ENCODE results near the gene VAPB. TPM values are rescaled to one million over a fixed set of nuclear protein-coding genes. Genes with fewer than 3 reads are reported as not detected.
A peak's percentile ranks its signal among the peaks of the same experiment; 100 is the strongest.

The VAPB gene
- polyA plus RNA-seq, 10 donors = 45.6 to 65.1 (median 51.4) TPM

DNA sequence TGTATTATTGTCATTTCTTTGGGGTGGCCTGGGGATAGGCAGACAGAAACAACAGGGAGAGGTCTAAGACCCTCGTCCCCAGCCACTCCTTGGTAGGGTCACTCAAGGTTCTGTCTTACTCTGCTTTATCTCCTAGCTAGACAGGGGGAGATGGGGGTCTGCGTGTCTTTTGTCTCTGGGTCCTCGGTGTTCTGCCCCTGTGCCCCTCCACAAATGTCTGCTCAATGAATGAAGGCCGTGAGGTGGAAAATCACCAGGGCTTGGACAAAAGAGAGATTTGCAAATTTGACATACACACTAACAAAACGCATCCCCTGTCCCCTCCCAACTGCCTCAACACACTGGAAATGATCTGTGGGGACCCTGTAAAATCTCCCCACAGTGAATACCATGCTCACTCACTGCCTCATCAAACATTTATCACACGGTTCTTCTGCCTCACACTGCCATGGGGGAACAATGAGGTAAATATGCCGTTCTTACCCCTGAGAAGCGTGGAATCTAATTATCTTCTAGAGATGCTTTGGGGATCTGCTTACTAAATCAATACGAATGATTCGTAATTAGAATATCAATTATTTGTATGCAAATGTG is 13.2 kb upstream of the VAPB start:
- no peak for DNase-seq

DNA sequence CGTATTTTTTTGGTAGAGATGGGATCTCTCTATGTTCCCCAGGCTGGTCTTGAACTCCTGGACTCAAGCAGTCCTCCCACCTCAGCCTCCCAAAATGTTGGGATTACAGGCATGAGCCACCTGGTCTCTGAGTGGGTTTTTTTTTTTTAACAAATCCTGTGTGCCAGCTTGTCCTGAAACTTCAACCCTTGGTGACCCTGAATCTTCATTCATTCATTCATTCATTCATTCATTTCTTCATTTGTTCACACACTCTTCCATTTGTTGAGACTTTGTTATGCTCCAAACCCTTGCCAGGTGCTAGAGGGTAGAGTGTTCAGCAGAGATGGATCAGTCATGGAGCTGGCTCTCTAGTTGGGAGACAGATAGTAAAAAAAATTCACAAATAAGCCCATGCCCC is 12.0 kb upstream of the VAPB start:
- DNase-seq = no peak

DNA sequence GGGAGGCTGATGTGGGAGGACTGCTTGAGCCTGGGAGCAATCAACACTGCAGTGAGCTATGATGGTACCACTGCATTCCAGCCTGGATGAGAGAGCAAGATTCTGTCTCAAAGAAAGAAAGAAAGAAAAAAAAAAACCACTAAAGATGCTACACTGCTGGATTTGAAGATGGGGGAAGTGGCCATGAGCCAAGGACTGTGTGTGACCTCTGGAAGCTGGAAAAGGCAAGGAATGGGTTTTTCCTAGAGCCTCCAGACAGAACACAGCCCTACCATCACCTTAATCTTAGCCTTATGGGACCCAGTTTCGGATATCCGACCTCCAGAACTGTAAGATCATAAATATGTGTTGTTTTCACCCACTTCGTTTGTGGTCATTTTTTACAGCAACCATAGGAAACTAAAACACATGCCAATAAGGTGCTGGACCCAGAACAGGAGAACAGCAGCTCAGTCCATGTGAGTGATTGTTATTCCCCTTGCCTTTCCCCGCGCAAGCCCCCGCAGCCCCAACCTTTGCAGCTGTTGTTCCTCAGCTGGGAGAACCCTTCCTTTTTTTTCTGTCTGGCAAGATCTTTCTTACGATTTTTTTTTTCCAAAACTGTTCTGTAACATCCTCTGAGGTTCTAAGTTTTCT is 11.1 kb upstream of the VAPB start:
- DNase-seq = peak in 2 of 3 donors; percentile 67 to 80

DNA sequence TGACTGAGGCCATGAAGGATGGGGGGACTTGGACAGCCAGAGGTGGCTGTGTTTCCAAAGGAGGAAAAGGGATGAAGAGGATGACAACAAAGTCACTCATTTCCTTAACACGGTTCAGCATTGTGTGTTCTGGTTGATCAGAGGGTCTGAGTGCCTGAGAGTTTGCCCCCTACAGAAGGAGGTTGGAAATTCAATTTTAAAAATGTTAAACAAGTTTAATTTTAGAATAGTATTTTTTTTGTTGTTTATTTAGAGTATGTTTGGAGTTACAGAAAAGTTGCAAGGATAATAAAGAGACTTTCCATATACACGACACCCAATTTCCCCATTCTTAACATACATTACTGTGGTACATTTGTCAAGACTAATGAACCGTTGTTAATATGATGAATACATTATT is 10.3 kb upstream of the VAPB start:
- DNase-seq = no peak

DNA sequence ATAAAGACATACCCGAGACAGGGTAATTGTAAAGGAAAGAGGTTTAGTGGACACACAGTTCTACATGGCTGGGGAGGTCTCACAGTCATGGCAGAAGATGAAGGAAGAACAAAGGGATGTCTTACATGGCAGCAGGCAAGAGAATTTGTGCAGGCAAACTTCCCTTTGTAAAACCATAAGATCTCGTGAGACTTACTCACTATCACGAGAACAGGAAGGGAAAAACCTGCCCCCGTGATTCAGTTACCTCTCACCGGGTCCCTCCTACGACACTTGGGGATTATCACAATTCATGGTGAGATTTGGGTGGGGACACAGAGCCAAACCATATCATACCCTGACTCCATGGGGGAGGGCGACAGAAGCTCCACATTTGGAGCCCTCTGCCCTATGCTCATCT is 7.4 kb upstream of the VAPB start:
- no peak for DNase-seq

DNA sequence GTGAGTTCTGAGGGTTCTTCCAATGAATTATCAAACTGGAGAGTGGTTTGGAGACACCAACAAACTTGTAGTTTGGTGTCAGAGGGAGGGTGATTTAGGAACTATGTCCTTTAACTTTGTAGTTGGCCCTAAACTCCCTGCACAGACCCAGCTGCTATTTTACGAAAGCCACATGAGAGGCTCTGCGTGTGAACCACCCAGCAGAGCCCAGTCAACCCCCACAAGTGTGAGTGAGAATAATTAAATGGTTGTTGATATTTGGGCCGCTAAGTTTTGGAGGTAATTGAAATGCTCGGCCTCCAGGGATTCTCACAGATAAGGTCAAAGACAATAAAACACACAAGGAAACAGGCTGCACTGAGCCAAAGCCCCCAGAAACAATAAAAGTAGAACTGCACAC is 6.9 kb upstream of the VAPB start:
- DNase-seq = no peak

DNA sequence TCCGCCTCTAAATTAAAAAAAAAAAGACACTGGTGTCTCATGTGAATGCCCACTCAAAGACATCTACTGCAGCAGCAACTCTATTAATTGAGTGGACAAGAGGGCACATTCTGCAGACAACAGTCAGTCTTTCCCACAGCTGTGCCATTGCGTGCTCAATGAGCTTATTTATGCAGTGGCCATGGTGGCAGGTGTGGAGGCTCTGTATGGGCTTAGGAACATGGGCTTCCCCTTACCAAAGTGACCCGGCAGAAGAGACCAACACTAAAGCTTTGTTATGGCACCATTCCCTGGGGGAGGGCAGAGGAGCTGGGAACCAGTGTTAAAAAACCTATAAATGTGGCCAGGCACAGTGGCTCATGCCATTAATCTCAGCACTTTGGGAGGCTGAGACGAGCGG is 4.2 kb upstream of the VAPB start:
- DNase-seq = no peak

DNA sequence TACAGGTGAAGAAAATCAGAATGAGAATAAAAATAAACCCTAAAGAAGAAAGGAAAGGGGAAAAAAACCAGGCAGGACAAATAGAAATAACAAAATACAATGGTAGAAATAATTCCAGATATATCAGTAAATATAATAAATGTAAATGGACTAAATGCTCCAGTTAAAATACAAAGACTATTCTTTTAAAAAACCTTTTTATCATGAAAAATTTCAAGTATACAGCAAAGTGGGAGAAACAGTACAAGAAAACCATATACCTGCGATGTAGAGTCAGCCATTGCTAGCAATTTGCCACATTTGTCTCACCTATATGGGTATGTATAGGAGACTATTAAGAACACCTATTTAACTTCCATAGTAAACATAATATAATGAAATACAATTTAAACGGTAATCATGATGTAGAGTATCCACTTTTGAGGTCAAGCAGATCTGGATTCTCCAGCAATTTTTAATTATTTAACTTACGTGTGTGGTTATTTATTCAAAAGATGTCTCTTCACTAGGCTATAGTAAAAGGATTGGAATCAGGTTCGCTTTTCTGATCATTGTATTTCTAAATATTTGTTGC is 914 bp upstream of the VAPB start:
- no peak for DNase-seq

DNA sequence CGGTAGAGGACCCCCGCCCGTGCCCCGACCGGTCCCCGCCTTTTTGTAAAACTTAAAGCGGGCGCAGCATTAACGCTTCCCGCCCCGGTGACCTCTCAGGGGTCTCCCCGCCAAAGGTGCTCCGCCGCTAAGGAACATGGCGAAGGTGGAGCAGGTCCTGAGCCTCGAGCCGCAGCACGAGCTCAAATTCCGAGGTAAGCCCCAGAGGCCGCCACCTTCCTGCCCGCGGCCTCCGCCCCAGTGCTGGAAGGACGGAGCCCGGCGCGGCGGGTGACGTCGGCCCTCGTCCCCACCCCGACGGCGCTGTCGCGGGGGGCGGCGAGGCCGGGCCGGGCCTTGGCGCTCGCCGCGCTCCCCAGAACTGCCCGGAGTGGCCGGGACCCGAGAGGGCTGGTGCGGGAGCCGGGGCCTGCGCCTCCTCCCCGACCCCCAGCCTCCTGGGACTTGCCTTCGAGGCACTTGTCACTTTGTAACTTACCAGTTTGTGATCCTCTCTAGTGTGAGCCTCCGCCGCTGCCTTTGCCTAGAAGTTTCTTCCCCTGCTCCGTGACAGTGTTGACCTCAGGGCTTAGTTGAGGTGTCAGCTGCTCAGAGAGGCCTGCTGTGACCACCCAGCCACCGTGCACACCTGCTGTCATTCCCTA is 417 bp downstream of the VAPB start:
- peak in 2 of 3 donors; percentile 42 to 72 for DNase-seq

DNA sequence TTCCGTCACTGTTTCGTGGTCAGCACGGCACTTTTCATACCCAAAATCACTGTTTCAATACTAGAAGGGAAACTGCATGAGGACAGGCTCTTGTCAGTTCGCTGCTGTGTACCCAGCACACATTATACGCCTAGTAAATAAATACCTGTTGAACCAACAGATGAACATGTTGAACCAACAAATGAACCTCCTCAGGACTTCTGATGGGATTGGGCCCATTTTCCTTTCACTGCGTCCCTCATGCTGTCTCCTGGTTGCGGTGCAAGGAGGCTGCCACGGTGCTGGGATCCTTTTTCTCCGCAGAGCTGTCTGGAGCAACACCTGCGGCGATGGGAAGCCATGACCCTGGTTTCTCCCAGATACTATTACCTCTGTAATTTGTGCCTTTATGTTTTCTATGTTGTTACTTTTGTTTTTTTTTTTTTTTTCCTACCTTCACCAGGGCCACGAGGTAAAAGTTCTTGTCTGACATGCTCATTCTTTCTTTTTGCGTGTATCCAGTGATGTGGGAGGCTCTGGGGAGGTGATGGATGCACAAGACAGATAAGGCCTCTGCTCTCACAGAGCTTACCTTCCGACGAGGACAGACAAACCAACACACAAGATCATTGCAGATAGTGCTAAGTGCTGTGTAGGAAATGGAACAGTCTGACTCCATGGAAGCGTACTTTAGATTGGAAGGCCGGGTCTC is 1.1 kb downstream of the VAPB start:
- DNase-seq = no peak

DNA sequence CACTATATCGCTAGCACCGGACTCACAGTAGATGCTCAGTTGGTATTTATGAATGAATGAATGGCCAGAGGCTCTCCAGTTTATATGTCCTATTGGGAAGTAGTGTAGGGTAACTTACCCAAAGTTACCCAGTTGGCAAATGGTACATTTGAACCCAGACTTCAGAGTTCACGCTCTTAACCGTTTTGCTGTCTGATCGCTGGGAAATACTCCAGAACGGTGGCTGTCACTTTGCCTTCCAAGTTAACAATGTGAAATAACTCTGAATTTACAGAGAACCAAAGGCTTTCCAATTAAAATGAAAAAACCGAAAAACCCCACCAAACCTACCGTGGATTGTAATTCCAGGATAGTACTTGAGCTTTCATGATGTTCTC is 1.6 kb downstream of the VAPB start:
- no peak for DNase-seq

DNA sequence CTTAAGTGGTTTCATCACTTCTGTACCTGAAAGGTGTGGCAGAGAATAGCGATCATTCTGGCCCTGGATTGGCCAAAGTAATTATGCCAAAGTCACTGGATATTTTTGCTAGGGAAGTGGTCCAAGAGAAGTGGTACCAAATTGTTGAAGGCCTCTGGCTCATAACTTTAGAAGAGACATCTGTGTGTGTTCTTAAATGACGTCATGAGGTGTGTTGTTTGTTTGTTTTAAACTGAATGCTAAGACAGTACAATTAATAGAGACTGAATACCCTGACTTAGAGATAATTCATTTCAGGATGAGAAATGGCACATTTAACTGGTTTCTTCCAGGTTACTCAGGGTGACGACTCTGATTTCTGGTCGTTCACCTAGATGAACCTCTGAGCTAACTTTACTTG is 3.3 kb downstream of the VAPB start:
- DNase-seq = no peak

DNA sequence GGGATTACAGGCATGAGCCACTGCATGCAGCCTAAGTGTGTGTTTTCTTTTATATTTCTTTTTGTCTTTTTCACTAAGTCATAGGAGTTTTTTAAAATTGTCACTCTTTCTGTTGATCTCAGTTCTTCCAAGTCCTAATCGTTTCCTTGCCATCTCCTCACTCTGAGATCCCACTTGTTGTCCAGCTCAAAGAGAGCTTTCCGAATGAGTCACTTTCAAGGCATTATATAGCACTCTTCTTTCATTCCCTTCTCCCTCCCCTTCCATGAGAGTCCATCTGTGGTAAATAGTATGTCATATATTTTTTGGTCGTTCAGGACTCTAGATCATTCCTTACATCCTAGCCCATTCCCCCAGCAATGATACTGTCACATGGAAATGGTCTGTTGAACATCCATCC is 4.3 kb downstream of the VAPB start:
- no peak for DNase-seq

DNA sequence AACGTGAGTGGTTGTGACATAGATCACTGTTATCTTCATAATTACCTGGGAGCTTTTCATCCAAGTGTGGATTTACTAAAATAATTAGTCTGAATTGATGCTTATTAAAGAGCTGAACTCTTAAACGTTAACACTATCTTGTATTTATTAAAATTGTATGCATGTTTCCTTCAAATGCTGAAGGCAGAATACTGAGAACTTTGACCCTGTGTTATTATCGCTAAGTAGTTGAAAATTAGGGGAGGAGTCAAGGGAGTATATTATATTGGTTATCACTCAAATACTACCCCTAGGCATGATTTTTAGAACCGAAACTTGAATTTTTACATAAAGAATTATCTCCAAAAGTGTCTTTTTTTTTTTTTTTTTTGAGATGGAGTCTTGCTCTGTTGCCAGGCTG is 5.8 kb downstream of the VAPB start:
- no peak for DNase-seq

DNA sequence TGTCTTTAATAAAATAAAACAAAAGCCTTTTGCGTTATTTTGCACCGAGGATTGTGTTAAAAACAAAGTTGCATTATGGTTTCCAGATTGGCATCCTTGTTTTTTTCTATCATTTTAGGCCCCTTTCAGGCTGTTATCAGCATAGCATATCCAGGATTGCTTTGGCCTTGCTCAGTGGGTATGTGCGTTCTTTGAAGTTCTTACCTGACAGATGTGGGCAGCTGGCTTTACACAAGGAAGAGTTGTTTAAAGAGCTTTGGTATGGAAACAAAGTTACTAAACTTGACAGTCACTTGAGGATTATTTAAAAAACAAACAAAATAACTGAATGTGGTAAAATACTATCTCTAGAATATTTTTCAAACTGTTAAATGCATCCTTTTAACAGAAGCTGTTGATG is 6.6 kb downstream of the VAPB start:
- no peak for DNase-seq

DNA sequence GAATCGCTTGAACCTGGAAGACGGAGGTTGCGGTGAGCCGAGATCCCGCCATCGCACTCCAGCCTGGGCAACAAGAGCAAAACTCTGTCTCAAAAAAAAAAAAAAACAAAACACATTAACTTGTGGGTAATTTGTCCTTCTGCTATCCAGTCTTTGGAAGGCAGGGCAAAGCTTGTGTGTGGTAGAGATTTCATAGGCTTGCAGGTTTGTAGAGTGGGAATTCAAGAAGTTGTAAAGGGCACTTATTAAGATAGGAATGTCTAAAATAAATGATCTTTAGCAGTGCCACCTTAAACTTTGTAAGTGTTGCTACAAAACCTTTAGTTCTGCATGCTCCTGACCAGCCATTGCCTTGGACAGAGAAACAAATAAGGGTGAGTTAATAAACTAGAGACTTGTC is 8.4 kb downstream of the VAPB start:
- no peak for DNase-seq

DNA sequence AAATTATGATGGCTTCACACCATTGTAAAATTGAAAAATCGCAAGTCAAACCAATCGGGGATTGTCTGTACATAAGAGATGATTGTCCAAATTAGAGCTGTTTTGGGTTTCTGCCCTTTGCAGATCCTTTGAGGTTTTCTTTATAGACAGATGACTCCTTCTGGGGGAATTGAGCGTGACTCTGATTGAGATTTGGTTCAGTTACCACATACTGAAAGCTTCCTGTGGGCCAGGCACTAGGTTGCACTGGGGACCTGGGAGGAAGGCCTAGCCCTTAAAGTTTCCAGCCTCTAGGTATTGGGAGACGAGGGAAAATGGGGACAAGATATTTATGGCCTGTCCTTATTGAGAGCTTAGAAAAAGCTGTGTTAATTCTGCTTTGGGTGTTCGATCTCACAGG is 9.2 kb downstream of the VAPB start:
- DNase-seq = no peak

DNA sequence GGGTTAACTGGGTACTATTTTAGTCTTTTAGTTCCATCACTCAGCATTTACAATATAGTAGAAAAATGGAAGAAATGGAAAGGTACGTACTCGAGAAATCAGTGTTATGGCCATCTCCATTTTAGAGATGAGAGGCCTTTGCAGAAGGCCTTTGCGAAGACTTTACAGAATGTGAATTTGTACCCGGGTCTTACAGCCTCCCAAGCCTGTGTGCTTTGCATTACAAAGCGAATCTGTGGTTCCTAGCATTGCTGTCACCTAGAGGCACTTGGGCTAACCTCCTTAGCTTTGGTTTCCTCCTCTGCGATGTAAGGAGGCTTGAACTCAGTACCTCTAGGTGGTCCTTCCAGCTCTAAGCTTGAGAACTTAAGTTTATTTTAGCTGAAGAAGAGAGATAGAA is 10.9 kb downstream of the VAPB start:
- no peak for DNase-seq

DNA sequence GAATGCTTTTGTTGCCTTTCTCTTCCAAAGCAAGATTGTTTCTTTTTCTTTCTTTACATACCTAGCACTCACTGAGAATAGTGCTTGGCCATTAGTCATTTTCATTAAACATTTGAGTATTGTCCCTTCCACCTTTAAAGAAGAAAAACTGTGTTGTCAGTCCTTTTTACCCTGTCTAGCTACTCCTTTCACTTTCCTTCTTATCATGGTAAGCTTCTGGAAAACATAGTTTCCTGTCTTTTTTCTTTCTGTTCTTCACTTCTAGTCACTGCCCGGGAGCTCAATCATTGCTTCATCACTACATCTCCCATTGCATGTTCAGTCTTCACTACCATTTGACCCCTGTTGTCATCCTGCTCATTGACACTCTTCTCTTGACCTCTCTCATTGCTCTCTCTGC is 12.1 kb downstream of the VAPB start:
- DNase-seq = no peak

DNA sequence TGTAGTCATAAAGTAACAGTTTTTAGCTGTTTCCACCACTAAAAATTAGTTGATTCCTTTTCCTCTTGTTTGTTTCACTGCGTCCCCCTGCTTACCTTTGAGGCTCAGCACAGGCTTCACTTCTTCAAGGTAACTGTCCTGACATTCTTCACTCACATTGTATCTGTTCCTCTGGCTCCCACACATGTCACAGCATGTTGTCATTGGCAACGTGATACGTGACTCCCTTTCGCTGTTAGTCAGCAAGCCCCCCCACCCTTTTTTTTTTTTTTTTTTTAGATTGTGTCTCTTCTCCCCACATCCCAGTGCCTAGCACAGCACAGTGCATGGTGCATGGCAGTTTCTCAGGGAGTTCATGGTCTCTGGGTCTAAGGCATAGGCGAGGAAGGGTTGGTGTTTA is 13.3 kb downstream of the VAPB start:
- no peak for DNase-seq

DNA sequence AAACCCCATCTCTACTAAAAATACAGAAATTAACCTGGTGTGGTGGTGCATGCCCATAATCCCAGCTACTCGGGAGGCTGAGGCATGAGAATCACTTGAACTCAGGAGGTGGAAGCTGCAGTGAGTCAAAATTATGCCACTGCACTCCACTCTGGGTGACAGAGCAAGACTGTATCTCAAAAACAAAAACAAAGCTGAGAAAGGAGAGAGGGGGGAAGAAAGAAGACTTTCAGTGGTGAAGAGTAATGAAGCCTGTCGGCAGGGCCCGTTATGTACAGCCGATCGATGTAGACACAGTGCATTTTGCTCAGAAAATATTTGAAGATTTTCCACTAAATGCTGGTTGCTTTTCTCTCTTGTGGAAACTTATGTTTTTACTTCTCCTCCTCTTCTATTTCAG is 13.8 kb downstream of the VAPB start:
- no peak for DNase-seq

DNA sequence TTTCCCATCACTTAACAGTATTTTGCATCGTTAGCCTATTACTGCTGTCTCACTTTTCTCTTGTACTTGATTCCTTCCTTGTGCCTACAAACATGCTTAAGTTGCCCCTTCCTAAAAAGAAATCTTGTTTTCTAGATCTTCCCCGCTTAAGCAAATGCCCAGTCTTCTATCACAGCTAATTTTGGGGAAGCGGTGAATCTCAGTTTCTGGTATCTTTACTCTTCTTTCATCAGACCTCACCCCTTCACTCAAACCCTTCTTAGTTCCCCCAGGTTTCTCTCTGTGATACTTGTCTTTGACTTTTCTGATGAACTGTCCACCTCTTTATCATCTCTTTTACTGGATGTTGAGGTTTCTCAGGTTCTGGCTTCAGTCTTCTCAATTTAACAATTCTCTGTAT is 14.2 kb downstream of the VAPB start:
- no peak for DNase-seq
